K562 (cell line): ENCODE measurements around the gene ACVR2B. TPM values are rescaled to one million over a fixed set of nuclear protein-coding genes. Genes with fewer than 3 reads are reported as not detected.

Experiments
- BMI1 ChIP-seq: fragments of 150-350 bp; IDR thresholded peaks from 2 replicates; pipeline ENCODE4 v1.6.1; 2014; ENCODE audit warnings: low read length
- DLX4 ChIP-seq: fragments of 250-450 bp; sonication (Bioruptor Pico); IDR thresholded peaks from 2 replicates; pipeline ENCODE4 v1.6.1; 2021; ENCODE audit warnings: mild to moderate bottlenecking
- MAFG ChIP-seq: fragments of 450-650 bp; conservative IDR thresholded peaks from 2 replicates; pipeline ENCODE4 v1.6.1; 2016; ENCODE audit warnings: missing genetic modification characterization, missing compliant biosample characterization
- PHF20 ChIP-seq: fragments of 450-650 bp; IDR thresholded peaks from 2 replicates; pipeline ENCODE4 v1.6.1; 2018; ENCODE audit not compliant: partially characterized antibody
- XRCC5 ChIP-seq: fragments of 200-400 bp; formaldehyde crosslinking; IDR thresholded peaks from 2 replicates; pipeline ENCODE4 v1.6.1; 2017; ENCODE audit warnings: low read depth, mild to moderate bottlenecking, low read length
- ZNF586 ChIP-seq: fragments of 450-650 bp; formaldehyde crosslinking; conservative IDR thresholded peaks from 2 replicates; pipeline ENCODE4 v1.4.0; 2020; ENCODE audit warnings: mild to moderate bottlenecking, moderate library complexity
- ZNF589 ChIP-seq: fragments of 200-800 bp; sonication (Bioruptor generic); IDR thresholded peaks from 2 replicates; pipeline ENCODE4 v1.6.1; 2016; ENCODE audit warnings: low read depth, missing genetic modification characterization, missing compliant biosample characterization
- ZNF717 ChIP-seq: fragments of 250-450 bp; sonication (Bioruptor Pico); IDR thresholded peaks from 2 replicates; pipeline ENCODE4 v1.5.0; 2021
- polyA plus RNA-seq, 8 experiments: library from polyadenylated mRNA; depleted of rRNA in 4 of 8; stranded (reverse) in 5 of 8; unstranded in 3 of 8; fragments of >200 nt; fragmentation: Nextera tagmentation in 2 of 8; fragmentation: Illumina TruSeq in 1 of 8; extraction: Ambion mirVana in 2 of 8; extraction: Trizol in 1 of 8; gene quantifications; 2 replicates each; pipeline versions ENCODE4 v1.2.1 to v1.2.3, GENCODE V29; 2011 to 2014; ENCODE audit warnings: inconsistent platforms in 1 of 8, missing spikeins in 1 of 8
- total RNA-seq, 7 experiments: library from RNA; depleted of rRNA in 6 of 7; stranded (reverse); fragments of >200 nt in 6 of 7; fragmentation: Illumina TruSeq in 2 of 7; extraction: Trizol in 2 of 7; gene quantifications; 2 replicates each; pipeline versions ENCODE4 v1.2.1 to v1.2.3, GENCODE V29; 2011 to 2021; ENCODE audit warnings: low replicate concordance in 1 of 7
- TF ChIP-seq, protein P1 (sequence below): fragments of 200-800 bp; sonication (Bioruptor generic); IDR thresholded peaks from 2 replicates; pipeline ENCODE4 v1.6.1; 2017; ENCODE audit warnings: missing genetic modification characterization, missing compliant biosample characterization
- TF ChIP-seq, protein P2 (sequence below): IDR thresholded peaks from 2 replicates; pipeline ENCODE4 v1.6.1; 2014; ENCODE audit warnings: antibody characterized with exemption
- TF ChIP-seq, protein P3 (sequence below): fragments of 450-650 bp; conservative IDR thresholded peaks from 2 replicates; pipeline ENCODE4 v1.6.1; 2016; ENCODE audit warnings: missing genetic modification characterization, low read depth, mild to moderate bottlenecking, control low read depth, missing compliant biosample characterization
- TF ChIP-seq, protein P4 (sequence below), 2 experiments: IDR thresholded peaks in 1 of 2; conservative IDR thresholded peaks in 1 of 2; 2 replicates each; pipeline ENCODE4 v1.6.1; 2016; ENCODE audit warnings: low read depth in 2 of 2, mild to moderate bottlenecking in 1 of 2, missing compliant biosample characterization in 1 of 2, missing genetic modification characterization in 1 of 2, moderate library complexity in 1 of 2

The ACVR2B gene
- total and polyA plus RNA-seq, 9 of the 15 experiments (the other 6 are each of a cell fraction or from before 2014, with no cell fraction given), result 1.8 to 23.7 (median 7.1) TPM

GRCh38 chr3:38460377-38461270 lies 6.9 kb downstream of the ACVR2B start (continued):
- TF ChIP-seq, protein P1, sequence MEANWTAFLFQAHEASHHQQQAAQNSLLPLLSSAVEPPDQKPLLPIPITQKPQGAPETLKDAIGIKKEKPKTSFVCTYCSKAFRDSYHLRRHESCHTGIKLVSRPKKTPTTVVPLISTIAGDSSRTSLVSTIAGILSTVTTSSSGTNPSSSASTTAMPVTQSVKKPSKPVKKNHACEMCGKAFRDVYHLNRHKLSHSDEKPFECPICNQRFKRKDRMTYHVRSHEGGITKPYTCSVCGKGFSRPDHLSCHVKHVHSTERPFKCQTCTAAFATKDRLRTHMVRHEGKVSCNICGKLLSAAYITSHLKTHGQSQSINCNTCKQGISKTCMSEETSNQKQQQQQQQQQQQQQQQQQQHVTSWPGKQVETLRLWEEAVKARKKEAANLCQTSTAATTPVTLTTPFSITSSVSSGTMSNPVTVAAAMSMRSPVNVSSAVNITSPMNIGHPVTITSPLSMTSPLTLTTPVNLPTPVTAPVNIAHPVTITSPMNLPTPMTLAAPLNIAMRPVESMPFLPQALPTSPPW (CRISPR knock-in tag), result no peak
- TF ChIP-seq ZNF586 (CRISPR knock-in tag) (no peak), MAFG (no peak), PHF20 (no peak), ZNF717 (CRISPR knock-in tag) (no peak), XRCC5 (no peak), ZNF589 (CRISPR knock-in tag) (no peak), DLX4 (no peak), BMI1 (no peak)
- TF ChIP-seq, protein P2, sequence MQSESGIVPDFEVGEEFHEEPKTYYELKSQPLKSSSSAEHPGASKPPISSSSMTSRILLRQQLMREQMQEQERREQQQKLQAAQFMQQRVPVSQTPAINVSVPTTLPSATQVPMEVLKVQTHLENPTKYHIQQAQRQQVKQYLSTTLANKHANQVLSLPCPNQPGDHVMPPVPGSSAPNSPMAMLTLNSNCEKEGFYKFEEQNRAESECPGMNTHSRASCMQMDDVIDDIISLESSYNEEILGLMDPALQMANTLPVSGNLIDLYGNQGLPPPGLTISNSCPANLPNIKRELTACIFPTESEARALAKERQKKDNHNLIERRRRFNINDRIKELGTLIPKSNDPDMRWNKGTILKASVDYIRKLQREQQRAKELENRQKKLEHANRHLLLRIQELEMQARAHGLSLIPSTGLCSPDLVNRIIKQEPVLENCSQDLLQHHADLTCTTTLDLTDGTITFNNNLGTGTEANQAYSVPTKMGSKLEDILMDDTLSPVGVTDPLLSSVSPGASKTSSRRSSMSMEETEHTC, result no peak
- TF ChIP-seq, protein P3, sequence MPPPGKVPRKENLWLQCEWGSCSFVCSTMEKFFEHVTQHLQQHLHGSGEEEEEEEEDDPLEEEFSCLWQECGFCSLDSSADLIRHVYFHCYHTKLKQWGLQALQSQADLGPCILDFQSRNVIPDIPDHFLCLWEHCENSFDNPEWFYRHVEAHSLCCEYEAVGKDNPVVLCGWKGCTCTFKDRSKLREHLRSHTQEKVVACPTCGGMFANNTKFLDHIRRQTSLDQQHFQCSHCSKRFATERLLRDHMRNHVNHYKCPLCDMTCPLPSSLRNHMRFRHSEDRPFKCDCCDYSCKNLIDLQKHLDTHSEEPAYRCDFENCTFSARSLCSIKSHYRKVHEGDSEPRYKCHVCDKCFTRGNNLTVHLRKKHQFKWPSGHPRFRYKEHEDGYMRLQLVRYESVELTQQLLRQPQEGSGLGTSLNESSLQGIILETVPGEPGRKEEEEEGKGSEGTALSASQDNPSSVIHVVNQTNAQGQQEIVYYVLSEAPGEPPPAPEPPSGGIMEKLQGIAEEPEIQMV (tag), result no peak
- TF ChIP-seq, protein P4, sequence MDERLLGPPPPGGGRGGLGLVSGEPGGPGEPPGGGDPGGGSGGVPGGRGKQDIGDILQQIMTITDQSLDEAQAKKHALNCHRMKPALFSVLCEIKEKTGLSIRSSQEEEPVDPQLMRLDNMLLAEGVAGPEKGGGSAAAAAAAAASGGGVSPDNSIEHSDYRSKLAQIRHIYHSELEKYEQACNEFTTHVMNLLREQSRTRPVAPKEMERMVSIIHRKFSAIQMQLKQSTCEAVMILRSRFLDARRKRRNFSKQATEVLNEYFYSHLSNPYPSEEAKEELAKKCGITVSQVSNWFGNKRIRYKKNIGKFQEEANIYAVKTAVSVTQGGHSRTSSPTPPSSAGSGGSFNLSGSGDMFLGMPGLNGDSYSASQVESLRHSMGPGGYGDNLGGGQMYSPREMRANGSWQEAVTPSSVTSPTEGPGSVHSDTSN (CRISPR knock-in tag; IDR thresholded peaks at IDR 0.05; ENCODE audit: low read depth), result no peak
- TF ChIP-seq, protein P4 (tag; conservative IDR thresholded peaks at IDR 0.05; ENCODE audit: low read depth), result no peak
